Ishikawa (cell line): ENCODE data around the gene DNAJC11.
A peak's percentile ranks its signal among the peaks of the same experiment; 100 is the strongest.

Source experiments
- CEBPB ChIP-seq: IDR thresholded peaks from 2 replicates; pipeline ENCODE4 v1.6.1; 2012
- CREB1 ChIP-seq: IDR thresholded peaks from 2 replicates; pipeline ENCODE4 v1.6.1; 2012; ENCODE audit warnings: low read depth
- EGR1 ChIP-seq: IDR thresholded peaks from 2 replicates; pipeline ENCODE4 v1.6.1; 2012
- EP300 ChIP-seq: IDR thresholded peaks from 2 replicates; pipeline ENCODE4 v1.6.1; 2012; ENCODE audit warnings: borderline replicate concordance
- FOXM1 ChIP-seq: IDR thresholded peaks from 2 replicates; pipeline ENCODE4 v1.6.1; 2012; ENCODE audit warnings: low read depth, borderline replicate concordance
- NFIC ChIP-seq: IDR thresholded peaks from 2 replicates; pipeline ENCODE4 v1.6.1; 2012
- RAD21 ChIP-seq: IDR thresholded peaks from 2 replicates; pipeline ENCODE4 v1.6.1; 2012; ENCODE audit warnings: low read depth
- TAF1 ChIP-seq: IDR thresholded peaks from 2 replicates; pipeline ENCODE4 v1.6.1; 2012; ENCODE audit warnings: low read depth, mild to moderate bottlenecking
- TCF12 ChIP-seq: IDR thresholded peaks from 2 replicates; pipeline ENCODE4 v1.6.1; 2012; ENCODE audit warnings: low read depth
- TEAD4 ChIP-seq: IDR thresholded peaks from 2 replicates; pipeline ENCODE4 v1.6.1; 2012
- YY1 ChIP-seq: IDR thresholded peaks from 2 replicates; pipeline ENCODE4 v1.6.1; 2012; ENCODE audit warnings: low read depth
- ZBTB7A ChIP-seq: IDR thresholded peaks from 2 replicates; pipeline ENCODE4 v1.6.1; 2012; ENCODE audit warnings: low read depth
- TF ChIP-seq, protein P1 (sequence below): IDR thresholded peaks from 2 replicates; pipeline ENCODE4 v1.6.1; 2012; ENCODE audit warnings: low read depth, mild to moderate bottlenecking
- TF ChIP-seq, protein P2 (sequence below): IDR thresholded peaks from 2 replicates; pipeline ENCODE4 v1.6.1; 2012
- TF ChIP-seq, protein P3 (sequence below): IDR thresholded peaks from 2 replicates; pipeline ENCODE4 v1.6.1; 2012

Gene DNAJC11

DNA sequence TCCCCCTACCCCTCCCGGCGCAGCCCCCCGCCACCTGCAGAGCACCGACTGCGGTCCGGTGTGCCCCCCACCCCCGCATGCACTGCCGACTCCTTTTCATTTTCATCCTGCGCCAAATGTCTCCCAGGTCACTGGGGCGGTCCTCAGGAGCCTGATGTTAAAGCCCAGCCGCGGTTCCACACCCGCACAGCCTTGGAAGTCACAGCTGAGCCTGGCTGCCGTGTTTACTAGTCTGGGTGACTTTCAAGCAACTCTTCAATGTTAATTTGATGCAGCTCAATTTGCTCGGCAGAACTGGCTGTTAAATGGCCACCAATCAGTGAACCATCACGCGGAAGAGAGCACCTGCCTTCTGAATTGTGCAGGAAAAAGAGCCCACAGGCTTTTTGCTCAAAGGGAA, 49.7 kb downstream of the DNAJC11 start:
- TF ChIP-seq RAD21 (no peak), TCF12 (no peak), CEBPB (no peak), YY1 (no peak), CREB1 (no peak), EP300 (no peak), FOXM1 (no peak), NFIC (no peak), ZBTB7A (no peak), TAF1 (no peak), TEAD4 (no peak), EGR1 (no peak)
- TF ChIP-seq, protein P1, sequence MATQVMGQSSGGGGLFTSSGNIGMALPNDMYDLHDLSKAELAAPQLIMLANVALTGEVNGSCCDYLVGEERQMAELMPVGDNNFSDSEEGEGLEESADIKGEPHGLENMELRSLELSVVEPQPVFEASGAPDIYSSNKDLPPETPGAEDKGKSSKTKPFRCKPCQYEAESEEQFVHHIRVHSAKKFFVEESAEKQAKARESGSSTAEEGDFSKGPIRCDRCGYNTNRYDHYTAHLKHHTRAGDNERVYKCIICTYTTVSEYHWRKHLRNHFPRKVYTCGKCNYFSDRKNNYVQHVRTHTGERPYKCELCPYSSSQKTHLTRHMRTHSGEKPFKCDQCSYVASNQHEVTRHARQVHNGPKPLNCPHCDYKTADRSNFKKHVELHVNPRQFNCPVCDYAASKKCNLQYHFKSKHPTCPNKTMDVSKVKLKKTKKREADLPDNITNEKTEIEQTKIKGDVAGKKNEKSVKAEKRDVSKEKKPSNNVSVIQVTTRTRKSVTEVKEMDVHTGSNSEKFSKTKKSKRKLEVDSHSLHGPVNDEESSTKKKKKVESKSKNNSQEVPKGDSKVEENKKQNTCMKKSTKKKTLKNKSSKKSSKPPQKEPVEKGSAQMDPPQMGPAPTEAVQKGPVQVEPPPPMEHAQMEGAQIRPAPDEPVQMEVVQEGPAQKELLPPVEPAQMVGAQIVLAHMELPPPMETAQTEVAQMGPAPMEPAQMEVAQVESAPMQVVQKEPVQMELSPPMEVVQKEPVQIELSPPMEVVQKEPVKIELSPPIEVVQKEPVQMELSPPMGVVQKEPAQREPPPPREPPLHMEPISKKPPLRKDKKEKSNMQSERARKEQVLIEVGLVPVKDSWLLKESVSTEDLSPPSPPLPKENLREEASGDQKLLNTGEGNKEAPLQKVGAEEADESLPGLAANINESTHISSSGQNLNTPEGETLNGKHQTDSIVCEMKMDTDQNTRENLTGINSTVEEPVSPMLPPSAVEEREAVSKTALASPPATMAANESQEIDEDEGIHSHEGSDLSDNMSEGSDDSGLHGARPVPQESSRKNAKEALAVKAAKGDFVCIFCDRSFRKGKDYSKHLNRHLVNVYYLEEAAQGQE = no peak
- TF ChIP-seq, protein P2, sequence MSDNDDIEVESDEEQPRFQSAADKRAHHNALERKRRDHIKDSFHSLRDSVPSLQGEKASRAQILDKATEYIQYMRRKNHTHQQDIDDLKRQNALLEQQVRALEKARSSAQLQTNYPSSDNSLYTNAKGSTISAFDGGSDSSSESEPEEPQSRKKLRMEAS = no peak
- TF ChIP-seq, protein P3, sequence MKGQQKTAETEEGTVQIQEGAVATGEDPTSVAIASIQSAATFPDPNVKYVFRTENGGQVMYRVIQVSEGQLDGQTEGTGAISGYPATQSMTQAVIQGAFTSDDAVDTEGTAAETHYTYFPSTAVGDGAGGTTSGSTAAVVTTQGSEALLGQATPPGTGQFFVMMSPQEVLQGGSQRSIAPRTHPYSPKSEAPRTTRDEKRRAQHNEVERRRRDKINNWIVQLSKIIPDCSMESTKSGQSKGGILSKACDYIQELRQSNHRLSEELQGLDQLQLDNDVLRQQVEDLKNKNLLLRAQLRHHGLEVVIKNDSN = no peak

DNA sequence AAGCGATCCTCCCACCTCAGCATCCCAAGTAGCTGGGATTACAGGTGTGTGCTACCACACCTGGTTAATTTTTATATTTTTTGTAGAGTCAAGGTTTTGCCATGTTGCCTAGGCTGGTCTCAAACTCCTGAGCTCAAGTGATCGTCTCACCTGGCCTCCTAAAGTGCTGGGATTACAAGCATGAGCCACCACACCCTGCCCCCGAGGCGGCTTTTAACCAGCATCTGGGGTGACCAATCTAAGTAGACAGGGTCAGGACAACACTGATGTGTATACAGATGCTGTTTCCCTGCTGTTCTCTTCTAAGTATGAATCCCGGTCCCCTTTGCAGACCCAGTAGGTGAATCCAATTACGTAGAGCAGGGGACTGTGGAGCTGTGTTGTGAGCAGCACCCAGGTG, 53.1 kb downstream of the DNAJC11 start:
- TF ChIP-seq TAF1 = no peak
- TF ChIP-seq YY1 = no peak
- no peak for TF ChIP-seq ZBTB7A
- no peak for TF ChIP-seq RAD21
- TF ChIP-seq FOXM1 = no peak
- TF ChIP-seq, protein P3 = no peak
- TF ChIP-seq, protein P1 = no peak
- TF ChIP-seq EP300 = no peak
- no peak for TF ChIP-seq EGR1
- TF ChIP-seq, protein P2 = no peak
- no peak for TF ChIP-seq NFIC
- TF ChIP-seq TCF12 = no peak
- no peak for TF ChIP-seq CREB1
- TF ChIP-seq CEBPB = no peak
- TF ChIP-seq TEAD4 = no peak

DNA sequence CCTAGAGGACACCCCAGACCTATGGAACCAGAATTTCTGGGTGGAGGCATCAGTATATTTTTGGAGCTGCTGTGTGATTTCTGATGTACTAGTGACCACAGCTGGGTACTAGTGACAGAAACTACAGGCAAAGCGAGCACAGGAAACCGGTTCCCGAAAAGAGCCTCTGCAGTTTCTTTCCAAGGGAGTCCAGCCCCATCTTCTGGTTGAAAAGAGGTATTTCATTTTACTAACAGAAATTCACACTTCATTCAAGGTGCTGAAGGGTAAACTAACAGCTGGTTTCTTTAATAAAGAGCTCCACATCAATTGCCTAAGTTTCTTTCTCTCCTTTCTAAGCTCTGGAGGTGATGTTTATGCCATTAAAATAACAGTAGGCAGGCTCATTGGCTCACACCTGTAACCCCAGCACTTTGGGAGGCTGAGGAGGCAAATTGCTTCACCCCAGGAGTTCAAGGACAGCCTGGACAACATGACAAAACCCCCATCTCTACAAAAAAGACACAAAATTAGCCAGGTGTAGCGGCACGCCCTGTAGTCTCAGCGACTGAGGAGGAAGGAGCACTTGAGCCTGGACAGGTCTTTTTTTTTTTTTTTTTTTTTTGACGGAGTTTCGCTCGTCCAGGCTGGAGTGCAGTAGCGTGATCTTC, 55.0 kb downstream of the DNAJC11 start:
- TF ChIP-seq TAF1 (no peak), RAD21 (peak; percentile 61), TEAD4 (no peak)

DNA sequence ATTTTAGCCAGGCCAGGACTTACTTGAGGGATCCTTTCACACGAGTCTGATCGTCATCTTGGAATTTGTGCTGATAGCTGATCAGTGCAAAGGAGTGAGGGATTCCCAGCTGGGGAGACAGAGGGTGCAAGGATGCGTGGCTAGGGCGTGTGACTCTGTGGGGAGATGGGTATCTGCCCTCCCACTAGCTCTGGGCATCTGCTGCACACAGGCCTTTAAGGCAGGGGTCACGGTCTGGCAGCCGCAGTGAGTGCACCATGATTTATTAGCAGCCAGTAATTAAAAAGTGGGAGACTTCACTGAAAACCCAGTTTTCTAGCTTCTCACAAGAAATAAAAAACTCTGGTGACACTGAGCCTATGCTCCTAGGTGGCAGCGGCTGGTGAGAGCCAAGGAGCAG, 56.6 kb downstream of the DNAJC11 start:
- TF ChIP-seq RAD21 (no peak), CEBPB (no peak), CREB1 (no peak), EP300 (no peak), TAF1 (no peak), YY1 (no peak), TEAD4 (no peak), EGR1 (no peak), TCF12 (no peak), NFIC (no peak), FOXM1 (no peak)
- TF ChIP-seq, protein P3 = no peak
- TF ChIP-seq, protein P1 = no peak
- TF ChIP-seq, protein P2 = no peak
